Measurements from ENCODE around the gene SPSB3.

DNA sequence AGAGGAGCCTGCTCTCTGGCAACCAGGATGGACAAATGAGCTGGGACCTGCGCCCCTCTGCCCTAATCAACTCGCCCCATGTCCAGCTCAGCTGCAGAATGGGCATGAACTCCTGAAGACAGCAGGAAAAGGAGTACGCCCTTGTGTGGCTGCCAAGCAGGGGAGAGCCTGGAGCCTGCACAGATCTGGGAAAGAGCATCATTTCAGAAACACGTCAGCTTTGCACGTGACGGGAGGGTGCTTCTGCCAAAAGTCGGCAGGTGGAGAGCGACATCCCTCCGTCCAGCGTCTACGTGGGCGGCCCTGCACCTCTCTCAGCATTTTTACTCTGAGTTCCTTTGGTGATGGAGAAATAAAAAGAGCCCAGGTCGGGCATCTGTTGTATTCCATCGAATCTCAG, 29.5 kb downstream of the SPSB3 start:
- TF ChIP-seq, protein P1, sequence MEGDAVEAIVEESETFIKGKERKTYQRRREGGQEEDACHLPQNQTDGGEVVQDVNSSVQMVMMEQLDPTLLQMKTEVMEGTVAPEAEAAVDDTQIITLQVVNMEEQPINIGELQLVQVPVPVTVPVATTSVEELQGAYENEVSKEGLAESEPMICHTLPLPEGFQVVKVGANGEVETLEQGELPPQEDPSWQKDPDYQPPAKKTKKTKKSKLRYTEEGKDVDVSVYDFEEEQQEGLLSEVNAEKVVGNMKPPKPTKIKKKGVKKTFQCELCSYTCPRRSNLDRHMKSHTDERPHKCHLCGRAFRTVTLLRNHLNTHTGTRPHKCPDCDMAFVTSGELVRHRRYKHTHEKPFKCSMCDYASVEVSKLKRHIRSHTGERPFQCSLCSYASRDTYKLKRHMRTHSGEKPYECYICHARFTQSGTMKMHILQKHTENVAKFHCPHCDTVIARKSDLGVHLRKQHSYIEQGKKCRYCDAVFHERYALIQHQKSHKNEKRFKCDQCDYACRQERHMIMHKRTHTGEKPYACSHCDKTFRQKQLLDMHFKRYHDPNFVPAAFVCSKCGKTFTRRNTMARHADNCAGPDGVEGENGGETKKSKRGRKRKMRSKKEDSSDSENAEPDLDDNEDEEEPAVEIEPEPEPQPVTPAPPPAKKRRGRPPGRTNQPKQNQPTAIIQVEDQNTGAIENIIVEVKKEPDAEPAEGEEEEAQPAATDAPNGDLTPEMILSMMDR (IDR thresholded peaks at IDR 0.05; ENCODE audit: low read depth, low read length, poor library complexity, severe bottlenecking) = no peak
- no peak for TF ChIP-seq EZH2phosphoT487 (IDR thresholded peaks at IDR 0.05; ENCODE audit: borderline replicate concordance, low read length)

Measured in DOHH2 (cell line).